Left lung (tissue), 10 donors: ENCODE results near the gene INHBC. TPM values are rescaled to one million over a fixed set of nuclear protein-coding genes. Genes with fewer than 3 reads are reported as not detected.
"Not testable (repeated sequence)": the region's sequence is repeated elsewhere in the genome, so short reads cannot be mapped to it uniquely, and the experiment has no call there.

ENCODE experiments used
- ATAC-seq: fragments of 200-7000 bp; cut with Tn5 transposase; one replicate; pipeline ENCODE4 v1.9.1; 2020; ENCODE audit warnings: moderate library complexity
- DNase-seq, 4 donors: peaks; one replicate each; pipeline ENCODE4 v3.0.0-alpha.2; 2013 to 2020
- H3K27ac ChIP-seq, 2 donors: fragments of 200-600 bp; sonication (generic) in 1 of 2; one replicate each; pipeline versions ENCODE4 v1.5.0 to v1.8.0; 2020 to 2021
- H3K27me3 ChIP-seq, 2 donors: fragments of 200-600 bp; sonication (generic) in 1 of 2; one replicate each; pipeline versions ENCODE4 v1.5.0 to v1.8.0; 2020 to 2021
- H3K36me3 ChIP-seq, 2 donors: fragments of 200-600 bp; sonication (generic) in 1 of 2; one replicate each; pipeline versions ENCODE4 v1.5.0 to v1.8.0; 2020 to 2021
- H3K4me1 ChIP-seq, 2 donors: fragments of 200-600 bp; one replicate each; pipeline ENCODE4 v1.8.0; 2021
- H3K4me3 ChIP-seq, 2 donors: fragments of 200-600 bp; sonication (generic) in 1 of 2; one replicate each; pipeline versions ENCODE4 v1.5.0 to v1.8.0; 2020 to 2021; ENCODE audit warnings: mild to moderate bottlenecking in 1 of 2
- H3K9me3 ChIP-seq, 2 donors: fragments of 200-600 bp; sonication (generic) in 1 of 2; one replicate each; pipeline versions ENCODE4 v1.5.0 to v1.8.0; 2020 to 2021
- CTCF ChIP-seq, 2 donors: fragments of 200-600 bp; sonication (generic) in 1 of 2; IDR thresholded peaks; one replicate each; pipeline versions ENCODE4 v1.5.0 to v1.8.0; 2021; ENCODE audit warnings: antibody characterized with exemption in 2 of 2
- intact Hi-C, 2 donors: fragments of 100-400 bp; cut with DNase I; formaldehyde crosslinking; loops; one replicate each; pipeline versions ENCODE4 v1.11.2 to v1.14.2; 2022
- polyA plus RNA-seq, 6 donors: library from polyadenylated mRNA; unstranded; fragments of 120-200 nt; gene quantifications; one replicate each; pipeline ENCODE4 v1.2.1, GENCODE V29; 2013; ENCODE audit not compliant: insufficient read length in 6 of 6
- total RNA-seq, 2 donors: library from RNA; stranded (reverse); fragmentation: NEBNext Ultra II Directional; extraction: Animal tissue kit (Norgen Biotek cat#: 25700); gene quantifications; one replicate each; pipeline ENCODE4 v1.2.1, GENCODE V29; 2021
- donor health status: DM: no; HTN: yes; CAD: no.
- donor health status: DM: no; HTN: no; CAD: no.

Gene INHBC
- total and polyA plus RNA-seq, 8 donors, result 0.16 to 0.29 (median 0.24) TPM; not detected in 3

DNA sequence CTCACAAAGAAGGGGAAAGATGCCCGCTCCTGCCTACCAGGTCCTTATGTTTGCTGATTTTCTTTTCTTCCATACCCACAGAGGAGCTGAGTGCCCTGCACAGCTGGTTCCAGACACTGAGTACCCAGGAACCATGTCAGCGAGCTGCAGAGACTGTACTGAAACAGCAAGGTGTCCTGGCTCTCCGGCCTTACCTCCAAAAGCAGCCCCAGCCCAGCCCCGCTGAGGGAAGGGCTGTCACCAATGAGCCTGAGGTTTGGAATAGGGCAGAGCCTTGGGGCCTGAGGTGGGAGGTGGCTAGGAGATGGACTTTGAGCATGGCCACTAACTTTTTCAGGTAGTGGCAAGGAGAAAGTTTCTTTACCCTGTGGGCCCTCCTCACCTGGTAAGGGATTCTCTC is 55.5 kb downstream of the INHBC start:
- intact Hi-C loops, result no loop called here
- Histone ChIP-seq H3K9me3 (no peaks in the 10 kb centered on the region), H3K36me3 (peaks cover 0 to 49% of the 10 kb centered on the region in 2 donors), H3K4me1 (peaks cover 0 to 21% of the 10 kb centered on the region in 2 donors), H3K27ac (no peak overlapping the region), H3K27me3 (no peaks in the 10 kb centered on the region), H3K4me3 (no peak overlapping the region)
- no peak for TF ChIP-seq CTCF (IDR thresholded peaks at IDR 0.05)
- ATAC-seq, result no peak
- DNase-seq, result no peak

DNA sequence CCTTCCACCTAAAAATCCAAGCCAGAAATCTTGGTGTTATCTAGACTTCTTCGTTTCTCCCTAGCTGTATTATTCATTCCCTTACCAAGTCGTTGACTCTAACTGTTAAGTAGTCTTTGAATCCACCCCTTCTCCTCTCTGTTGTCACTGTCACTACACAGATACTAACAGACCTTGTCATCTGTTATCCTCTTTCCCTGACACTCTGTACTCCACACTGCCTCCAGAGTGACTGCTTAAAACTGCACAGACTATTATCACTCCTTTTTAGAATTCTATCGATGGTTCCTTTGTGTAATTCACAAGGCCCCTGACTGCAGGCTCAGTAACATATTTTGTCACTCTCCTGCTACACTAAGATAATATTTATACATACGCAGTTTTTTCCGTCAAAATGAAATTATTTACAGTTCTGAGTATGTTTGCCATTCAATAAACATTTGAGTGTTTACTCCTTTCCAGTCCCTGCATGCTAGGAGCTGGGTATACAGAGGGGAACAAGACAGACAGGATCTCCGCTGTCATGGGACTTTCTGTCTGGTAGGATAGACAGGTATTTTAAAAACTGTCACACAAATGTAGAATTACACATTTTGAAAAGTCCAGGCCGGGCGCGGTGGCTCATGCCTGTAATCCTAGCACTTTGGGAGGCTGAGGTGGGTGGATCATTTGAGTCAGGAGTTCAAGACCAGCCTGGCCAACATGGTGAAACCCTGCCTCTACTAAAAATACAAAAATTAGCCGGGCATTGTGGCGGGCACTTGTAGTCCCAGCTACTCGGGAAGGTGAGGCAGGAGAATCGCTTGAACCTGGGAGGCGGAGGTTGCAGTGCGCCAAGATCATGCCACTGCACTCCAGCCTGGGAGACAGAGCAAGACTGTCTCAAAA is 57.1 kb downstream of the INHBC start:
- Histone ChIP-seq H3K36me3 (peaks cover 0 to 64% of the 10 kb centered on the region in 2 donors), H3K27ac (no peak overlapping the region), H3K4me1 (peaks cover 0 to 21% of the 10 kb centered on the region in 2 donors), H3K9me3 (no peaks in the 10 kb centered on the region), H3K4me3 (no peak overlapping the region), H3K27me3 (no peaks in the 10 kb centered on the region)
- intact Hi-C loops, result no loop called here
- no peak for ATAC-seq
- DNase-seq, result no peak
- no peak for TF ChIP-seq CTCF (IDR thresholded peaks at IDR 0.05)

GRCh38 chr12:57495051-57495701 is 60.6 kb downstream of the INHBC start:
- H3K4me1 ChIP-seq, H3K27ac ChIP-seq, H3K9me3 ChIP-seq, ATAC-seq, intact Hi-C loops, DNase-seq, H3K27me3 ChIP-seq, H3K4me3 ChIP-seq: not testable (repeated sequence)
- peaks cover 0 to 81% of the 10 kb centered on the region in 2 donors for H3K36me3 ChIP-seq

- Histone ChIP-seq H3K27me3 (no peaks in the 10 kb centered on the region), H3K9me3 (no peaks in the 10 kb centered on the region), H3K27ac (no peak overlapping the region), H3K4me3 (no peak overlapping the region), H3K4me1 (peaks cover 0 to 8% of the 10 kb centered on the region in 2 donors), H3K36me3 (peaks cover 0 to 81% of the 10 kb centered on the region in 2 donors)
- DNase-seq (no peak), ATAC-seq (no peak)
- no peak for TF ChIP-seq CTCF (IDR thresholded peaks at IDR 0.05)
- intact Hi-C loops, result no loop called here
Observed at GRCh38 chr12:57496822-57497221, 62.2 kb downstream of the INHBC start.

DNA sequence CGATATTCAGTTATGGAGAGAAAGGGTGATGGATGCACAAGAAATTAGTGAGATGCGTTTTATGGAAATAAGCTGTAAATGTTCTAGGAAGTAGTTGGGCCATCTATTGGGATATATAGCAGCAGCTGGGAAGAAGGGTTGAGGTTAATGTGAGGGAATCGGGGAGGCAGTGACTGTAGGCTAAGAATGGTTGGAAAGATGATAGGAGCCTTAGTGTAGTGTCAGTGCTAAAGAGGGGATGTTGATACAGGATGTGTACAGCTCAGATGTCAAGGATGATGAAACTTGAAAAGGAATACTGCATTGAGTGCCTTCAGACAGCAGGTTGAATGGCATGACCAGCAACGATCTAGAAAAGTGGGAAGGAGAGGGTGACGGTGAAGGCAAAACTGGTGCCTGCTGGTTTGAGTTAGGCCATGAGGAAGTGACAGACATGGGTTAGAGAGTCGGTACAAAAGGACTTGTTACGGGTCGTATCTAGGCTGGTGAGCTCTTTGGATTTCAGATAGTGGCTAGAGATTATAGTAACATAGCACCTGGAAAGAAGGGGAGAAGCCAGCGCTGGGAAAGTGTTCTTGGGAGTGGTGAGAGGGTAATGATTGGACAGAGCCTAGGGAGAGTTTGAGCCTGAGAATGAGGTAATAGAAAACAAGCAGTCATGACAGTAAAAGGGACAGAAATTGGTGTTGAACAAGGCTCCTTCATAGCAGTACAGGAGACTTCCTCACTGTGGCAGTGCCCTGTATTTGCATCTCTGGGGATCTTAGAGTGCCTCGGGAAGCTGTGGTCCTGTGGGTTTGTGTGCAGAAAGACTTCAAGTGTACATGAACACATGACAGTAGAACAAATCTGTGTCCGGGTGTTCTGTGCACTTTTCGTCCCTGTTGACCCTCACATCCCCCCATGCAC is 62.9 kb downstream of the INHBC start:
- Histone ChIP-seq H3K4me1 (peaks cover 0 to 8% of the 10 kb centered on the region in 2 donors), H3K27ac (no peak overlapping the region), H3K36me3 (peaks cover 0 to 82% of the 10 kb centered on the region in 2 donors), H3K4me3 (no peak overlapping the region), H3K9me3 (no peaks in the 10 kb centered on the region), H3K27me3 (no peaks in the 10 kb centered on the region)
- intact Hi-C loops, result no loop called here
- no peak for TF ChIP-seq CTCF (IDR thresholded peaks at IDR 0.05)
- DNase-seq, result no peak
- no peak for ATAC-seq
